ENCODE measurements around the gene PCSK6.

The PCSK6 gene

GRCh38 chr15:101451846-101452245, 37.7 kb downstream of the PCSK6 start:
- no peak overlapping the region for H3K4me3 ChIP-seq (replicated peaks in 1 of 2; ENCODE audit: low read depth in 2 of 2, low read length in 2 of 2)
- DNase-seq (ENCODE audit: low read depth in 2 of 2) = peak in 1 of 2 donors; percentile 41

GRCh38 chr15:101451266-101451799, 38.2 kb downstream of the PCSK6 start:
- H3K4me3 ChIP-seq (replicated peaks in 1 of 2; ENCODE audit: low read depth in 2 of 2, low read length in 2 of 2) = no peak overlapping the region
- peak; percentile 34 to 85 for DNase-seq (ENCODE audit: low read depth in 2 of 2)
- TF ChIP-seq CTCF (IDR thresholded peaks at IDR 0.05; ENCODE audit: low read depth, low read length) = no peak

More at GRCh38 chr15:101451846-101452245, 37.7 kb downstream of the PCSK6 start:
- no peak for TF ChIP-seq CTCF (IDR thresholded peaks at IDR 0.05; ENCODE audit: low read depth, low read length)

GRCh38 chr15:101450403-101451265, 38.9 kb downstream of the PCSK6 start:
- no peak for TF ChIP-seq CTCF (IDR thresholded peaks at IDR 0.05; ENCODE audit: low read depth, low read length)
- DNase-seq (ENCODE audit: low read depth in 2 of 2) = no peak
- no peak overlapping the region for H3K4me3 ChIP-seq (replicated peaks in 1 of 2; ENCODE audit: low read depth in 2 of 2, low read length in 2 of 2)

- TF ChIP-seq CTCF (IDR thresholded peaks at IDR 0.05; ENCODE audit: low read depth, low read length) = no peak
- no peak for DNase-seq (ENCODE audit: low read depth in 2 of 2)
- H3K4me3 ChIP-seq (replicated peaks in 1 of 2; ENCODE audit: low read depth in 2 of 2, low read length in 2 of 2) = no peak overlapping the region
These were observed 39.8 kb downstream of the PCSK6 start for GRCh38 chr15:101449471-101450402.

- H3K4me3 ChIP-seq (replicated peaks in 1 of 2; ENCODE audit: low read depth in 2 of 2, low read length in 2 of 2) = no peak overlapping the region
- TF ChIP-seq CTCF (IDR thresholded peaks at IDR 0.05; ENCODE audit: low read depth, low read length) = no peak
- no peak for DNase-seq (ENCODE audit: low read depth in 2 of 2)
These were observed 41.2 kb downstream of the PCSK6 start for GRCh38 chr15:101448336-101448735.

GRCh38 chr15:101447561-101448071, 41.9 kb downstream of the PCSK6 start:
- DNase-seq (ENCODE audit: low read depth in 2 of 2) = no peak
- H3K4me3 ChIP-seq (replicated peaks in 1 of 2; ENCODE audit: low read depth in 2 of 2, low read length in 2 of 2) = no peak overlapping the region
- TF ChIP-seq CTCF (IDR thresholded peaks at IDR 0.05; ENCODE audit: low read depth, low read length) = no peak

Data from cardiac fibroblast (primary cell).